CD4-positive, alpha-beta memory T cell (primary cell): ENCODE measurements around the gene RGS3. TPM values are rescaled to one million over a fixed set of nuclear protein-coding genes. Genes with fewer than 3 reads are reported as not detected.

Experiments used
- CTCF ChIA-PET: fragments of 350-600 bp; sonication (Branson Sonifier 250); formaldehyde crosslinking; loops from one replicate; lab custom pipeline; 2021; ENCODE audit warnings: inconsistent platforms; ENCODE audit not compliant: partially characterized antibody; lab: Charles Lee
- POLR2A ChIA-PET: fragments of 350-600 bp; sonication (Branson Sonifier 250); formaldehyde crosslinking; loops from one replicate; lab custom pipeline; 2021; ENCODE audit not compliant: partially characterized antibody; lab: Charles Lee
- DNase-seq, 5 donors: peaks; one replicate each; pipeline versions ENCODE4 v3.0.0 to v3.0.0-alpha.2; 2020 to 2022; ENCODE audit warnings: mixed read lengths in 1 of 5
- H3K27ac ChIP-seq: one replicate; pipeline ENCODE4 v1.7.0; 2013; ENCODE audit warnings: low read depth, low read length
- H3K27me3 ChIP-seq: 2 replicates; pipeline ENCODE4 v1.7.0; 2013; ENCODE audit warnings: mild to moderate bottlenecking, low read length, moderate library complexity; ENCODE audit not compliant: insufficient read depth
- H3K36me3 ChIP-seq: 2 replicates; pipeline ENCODE4 v1.7.0; 2013; ENCODE audit warnings: mild to moderate bottlenecking, low read length, moderate library complexity; ENCODE audit not compliant: insufficient read depth
- H3K4me1 ChIP-seq: 2 replicates; pipeline ENCODE4 v1.7.0; 2013; ENCODE audit warnings: mild to moderate bottlenecking, low read length, moderate library complexity; ENCODE audit not compliant: insufficient read depth
- H3K4me3 ChIP-seq, 2 donors: one replicate each; pipeline ENCODE4 v1.7.0; 2013; ENCODE audit warnings: low read length in 2 of 2, mild to moderate bottlenecking in 1 of 2
- H3K9me3 ChIP-seq, 2 donors: one replicate each; pipeline ENCODE4 v1.7.0; 2013; ENCODE audit warnings: low read length in 2 of 2, control low read depth in 1 of 2; ENCODE audit not compliant: control insufficient read depth in 1 of 2
- H3K27ac Mint-ChIP-seq, 7 donors: one replicate each; pipeline ENCODE4 v1.8.0; 2020 to 2021; ENCODE audit warnings: mixed read lengths in 7 of 7, mild to moderate bottlenecking in 6 of 7, inconsistent platforms in 3 of 7, moderate library complexity in 3 of 7
- H3K27me3 Mint-ChIP-seq, 2 donors: one replicate each; pipeline ENCODE4 v1.8.0; 2020 to 2021; ENCODE audit warnings: mixed read lengths in 2 of 2
- H3K36me3 Mint-ChIP-seq, 2 donors: one replicate each; pipeline ENCODE4 v1.8.0; 2020 to 2021; ENCODE audit warnings: mixed read lengths in 2 of 2, inconsistent platforms in 1 of 2, mild to moderate bottlenecking in 1 of 2
- H3K4me1 Mint-ChIP-seq, 4 donors: one replicate each; pipeline ENCODE4 v1.8.0; 2020 to 2021; ENCODE audit warnings: mixed read lengths in 4 of 4, mild to moderate bottlenecking in 1 of 4
- H3K4me3 Mint-ChIP-seq, 8 donors: one replicate each; pipeline ENCODE4 v1.8.0; 2020 to 2021; ENCODE audit warnings: mixed read lengths in 8 of 8, mild to moderate bottlenecking in 7 of 8, moderate library complexity in 6 of 8, inconsistent platforms in 3 of 8
- H3K9me3 Mint-ChIP-seq, 8 donors: one replicate each; pipeline ENCODE4 v1.8.0; 2020 to 2021; ENCODE audit warnings: mixed read lengths in 8 of 8, mild to moderate bottlenecking in 5 of 8, inconsistent platforms in 3 of 8, moderate library complexity in 1 of 8
- intact Hi-C: fragments of 100-400 bp; cut with micrococcal nuclease; formaldehyde crosslinking; loops from one replicate; pipeline ENCODE4 v1.15.1; 2023
- polyA plus RNA-seq, 2 donors: library from polyadenylated mRNA; unstranded; fragments of 300-500 nt; fragmentation: Illumina TruSeq; gene quantifications; one replicate each; pipeline ENCODE4 v1.2.3, GENCODE V29; 2021
- total RNA-seq, 2 experiments: library from RNA; stranded (reverse); gene quantifications; one replicate each; pipeline ENCODE4 v1.2.3, GENCODE V29; 2021

RGS3 gene
- total and polyA plus RNA-seq, 4 experiments from 2014 or later = 3.4 to 23.2 (median 18.0) TPM

- H3K9me3 Mint-ChIP-seq = peaks cover 0 to 5% (median 0%) of the 10 kb centered on the region in 8 donors
- H3K27ac Mint-ChIP-seq = peak overlapping the region in 2 of 7 donors; percentile 17 to 50
- CTCF ChIA-PET = no interaction called here
- H3K9me3 ChIP-seq = no peaks in the 10 kb centered on the region
- intact Hi-C loops = no loop called here
- H3K4me3 Mint-ChIP-seq = no peak overlapping the region
- H3K4me1 ChIP-seq = no peaks in the 10 kb centered on the region
- no peak overlapping the region for H3K27ac ChIP-seq
- H3K36me3 Mint-ChIP-seq = no peaks in the 10 kb centered on the region
- peaks cover 0 to 2% (median 0%) of the 10 kb centered on the region in 4 donors for H3K4me1 Mint-ChIP-seq
- no peaks in the 10 kb centered on the region for H3K36me3 ChIP-seq
- no peak overlapping the region for H3K4me3 ChIP-seq
- H3K27me3 ChIP-seq = no peaks in the 10 kb centered on the region
- no peak for DNase-seq
- no peaks in the 10 kb centered on the region for H3K27me3 Mint-ChIP-seq
- POLR2A ChIA-PET = interaction anchor here (0.8 kb wide), 1 partner anchor 10 kb away, joined by 3 read pairs; no protein-coding TSS in a partner anchor
Observed at GRCh38 chr9:113465599-113466140, 2.1 kb downstream of the RGS3 start.

DNA sequence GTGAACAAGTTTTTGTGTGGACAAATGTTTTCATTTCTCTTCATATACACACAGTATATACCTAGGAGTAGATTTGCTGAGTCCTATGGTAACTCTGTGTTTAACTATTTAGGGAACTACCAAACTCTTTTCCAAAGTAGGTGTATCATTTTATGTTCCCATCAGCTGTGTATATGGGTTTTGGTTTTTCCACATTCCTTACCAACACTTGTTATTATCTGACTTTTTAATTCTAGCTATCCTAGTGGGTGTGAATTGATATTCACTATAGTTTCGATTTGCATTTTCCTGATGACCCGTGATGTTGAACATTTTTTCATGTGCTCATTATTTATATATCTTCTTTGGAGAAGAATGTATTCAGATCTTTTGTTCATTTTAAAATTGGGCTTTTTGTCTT lies 3.7 kb downstream of the RGS3 start:
- H3K4me1 ChIP-seq = no peaks in the 10 kb centered on the region
- CTCF ChIA-PET = no interaction called here

GRCh38 chr9:113468716-113469448 lies 5.4 kb downstream of the RGS3 start:
- no peaks in the 10 kb centered on the region for H3K4me1 ChIP-seq
- ChIA-PET CTCF (interaction anchor here (1.3 kb wide), 1 partner anchor 23 kb away, joined by 3 read pairs; no protein-coding TSS in a partner anchor), POLR2A (no interaction called here)
- Mint-ChIP-seq H3K27me3 (no peaks in the 10 kb centered on the region), H3K27ac (no peak overlapping the region), H3K4me3 (no peak overlapping the region), H3K4me1 (no peaks in the 10 kb centered on the region), H3K36me3 (no peaks in the 10 kb centered on the region), H3K9me3 (peaks cover 0 to 5% (median 0%) of the 10 kb centered on the region in 8 donors)
- H3K27ac ChIP-seq = no peak overlapping the region
- intact Hi-C loops = no loop called here
- no peaks in the 10 kb centered on the region for H3K27me3 ChIP-seq
- DNase-seq = no peak
- H3K9me3 ChIP-seq = no peaks in the 10 kb centered on the region
- H3K4me3 ChIP-seq = no peak overlapping the region
- no peaks in the 10 kb centered on the region for H3K36me3 ChIP-seq

More for the DNA sequence above, 3.7 kb downstream of the RGS3 start:
- Mint-ChIP-seq H3K27ac (no peak overlapping the region), H3K36me3 (no peaks in the 10 kb centered on the region), H3K4me3 (no peak overlapping the region), H3K9me3 (peaks cover 0 to 5% (median 0%) of the 10 kb centered on the region in 8 donors), H3K27me3 (no peaks in the 10 kb centered on the region), H3K4me1 (no peaks in the 10 kb centered on the region)
- DNase-seq = no peak
- H3K27me3 ChIP-seq = no peaks in the 10 kb centered on the region
- intact Hi-C loops = no loop called here
- no peaks in the 10 kb centered on the region for H3K36me3 ChIP-seq
- H3K4me3 ChIP-seq = no peak overlapping the region
- H3K27ac ChIP-seq = no peak overlapping the region
- POLR2A ChIA-PET = no interaction called here
- no peaks in the 10 kb centered on the region for H3K9me3 ChIP-seq

GRCh38 chr9:113471143-113471542 lies 7.6 kb downstream of the RGS3 start:
- ChIA-PET POLR2A (no interaction called here), CTCF (no interaction called here)
- intact Hi-C loops = no loop called here
- Mint-ChIP-seq H3K36me3 (no peaks in the 10 kb centered on the region), H3K4me3 (no peak overlapping the region), H3K4me1 (no peaks in the 10 kb centered on the region), H3K27me3 (no peaks in the 10 kb centered on the region), H3K27ac (no peak overlapping the region), H3K9me3 (peaks cover 0 to 5% (median 0%) of the 10 kb centered on the region in 8 donors)
- H3K27ac ChIP-seq = no peak overlapping the region
- no peaks in the 10 kb centered on the region for H3K9me3 ChIP-seq
- H3K27me3 ChIP-seq = no peaks in the 10 kb centered on the region
- H3K36me3 ChIP-seq = no peaks in the 10 kb centered on the region
- no peaks in the 10 kb centered on the region for H3K4me1 ChIP-seq
- DNase-seq = no peak
- no peak overlapping the region for H3K4me3 ChIP-seq

DNA sequence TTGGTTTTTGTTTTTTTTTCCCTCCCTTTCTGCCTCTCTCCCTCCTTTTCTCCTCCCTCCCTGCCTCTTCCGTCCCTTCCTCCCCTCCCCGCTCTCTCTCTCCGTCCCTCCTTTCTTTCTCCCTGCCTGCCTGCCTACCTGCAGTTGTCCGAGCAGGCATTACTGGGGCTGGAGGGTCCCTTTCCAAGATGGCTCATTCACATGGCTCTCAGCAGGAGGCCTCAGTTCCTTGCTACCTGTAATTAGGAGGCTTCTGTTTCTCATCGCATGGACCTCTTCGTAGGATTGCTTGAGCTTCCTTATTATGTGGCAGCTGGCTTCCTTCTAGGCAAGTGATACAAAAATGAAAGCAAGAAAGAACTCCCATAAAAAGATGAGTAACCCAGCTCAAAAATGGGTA lies 8.0 kb downstream of the RGS3 start:
- Histone ChIP-seq H3K4me3 (no peak overlapping the region), H3K9me3 (no peaks in the 10 kb centered on the region), H3K4me1 (no peaks in the 10 kb centered on the region), H3K36me3 (no peaks in the 10 kb centered on the region), H3K27me3 (no peaks in the 10 kb centered on the region), H3K27ac (no peak overlapping the region)
- no peak overlapping the region for H3K27ac Mint-ChIP-seq
- POLR2A ChIA-PET = no interaction called here
- CTCF ChIA-PET = no interaction called here
- H3K9me3 Mint-ChIP-seq = peaks cover 0 to 5% (median 0%) of the 10 kb centered on the region in 8 donors
- no peaks in the 10 kb centered on the region for H3K4me1 Mint-ChIP-seq
- H3K36me3 Mint-ChIP-seq = no peaks in the 10 kb centered on the region
- H3K27me3 Mint-ChIP-seq = no peaks in the 10 kb centered on the region
- intact Hi-C loops = no loop called here
- no peak for DNase-seq
- no peak overlapping the region for H3K4me3 Mint-ChIP-seq

DNA sequence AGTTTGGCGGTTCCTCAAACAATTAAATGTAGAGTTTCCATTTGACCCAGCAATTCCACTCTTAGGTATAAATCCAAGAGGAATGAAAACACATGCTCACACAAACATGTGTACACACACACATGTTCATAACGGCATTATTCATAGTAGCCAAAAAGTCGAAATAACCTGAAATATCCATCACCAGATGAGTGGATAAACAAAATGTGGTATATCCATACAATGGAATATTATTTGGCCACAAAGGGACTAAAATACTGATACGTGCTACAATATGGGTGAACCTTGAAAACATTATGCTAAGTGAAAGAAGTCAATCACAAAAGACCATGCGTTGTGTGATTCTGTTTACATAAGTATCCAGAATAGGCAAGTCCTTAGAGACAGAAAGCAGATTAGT lies 8.7 kb downstream of the RGS3 start:
- CTCF ChIA-PET = no interaction called here
- Histone ChIP-seq H3K27me3 (no peaks in the 10 kb centered on the region), H3K36me3 (no peaks in the 10 kb centered on the region), H3K4me1 (no peaks in the 10 kb centered on the region), H3K9me3 (no peaks in the 10 kb centered on the region), H3K27ac (no peak overlapping the region), H3K4me3 (no peak overlapping the region)
- intact Hi-C loops = no loop called here
- Mint-ChIP-seq H3K36me3 (no peaks in the 10 kb centered on the region), H3K4me1 (no peaks in the 10 kb centered on the region), H3K4me3 (no peak overlapping the region), H3K27ac (peak overlapping the region in 1 of 7 donors; percentile 72), H3K9me3 (peaks cover 0 to 4% (median 0%) of the 10 kb centered on the region in 8 donors), H3K27me3 (no peaks in the 10 kb centered on the region)
- no peak for DNase-seq
- POLR2A ChIA-PET = no interaction called here

- ChIA-PET POLR2A (no interaction called here), CTCF (interaction anchor here (0.8 to 1.4 kb wide), 3 partner anchors 43 to 114 kb away, joined by 3 to 4 read pairs (median 3); no protein-coding TSS in a partner anchor)
- H3K9me3 ChIP-seq = no peaks in the 10 kb centered on the region
- intact Hi-C loops = no loop called here
- Mint-ChIP-seq H3K9me3 (peaks cover 0 to 1% (median 0%) of the 10 kb centered on the region in 8 donors), H3K4me1 (peaks cover 6 to 9% (median 8%) of the 10 kb centered on the region in 4 donors), H3K36me3 (no peaks in the 10 kb centered on the region), H3K4me3 (no peak overlapping the region), H3K27me3 (no peaks in the 10 kb centered on the region), H3K27ac (no peak overlapping the region)
- no peak overlapping the region for H3K4me3 ChIP-seq
- H3K27ac ChIP-seq = no peak overlapping the region
- no peaks in the 10 kb centered on the region for H3K36me3 ChIP-seq
- no peak for DNase-seq
- no peaks in the 10 kb centered on the region for H3K27me3 ChIP-seq
- peaks cover 8% of the 10 kb centered on the region for H3K4me1 ChIP-seq
Observed at GRCh38 chr9:113474360-113475028, 11.0 kb downstream of the RGS3 start.
